IgD-negative memory B cell (primary cell): ENCODE results near the gene GALR2. TPM values are rescaled to one million over a fixed set of nuclear protein-coding genes. Genes with fewer than 3 reads are reported as not detected.

Experiments used
- H3K27ac Mint-ChIP-seq, 3 donors: one replicate each; pipeline ENCODE4 v1.8.0; 2020 to 2022; ENCODE audit warnings: mild to moderate bottlenecking in 3 of 3, mixed read lengths in 3 of 3, moderate library complexity in 1 of 3
- H3K27me3 Mint-ChIP-seq: one replicate; pipeline ENCODE4 v1.8.0; 2021; ENCODE audit warnings: mixed read lengths
- H3K36me3 Mint-ChIP-seq: one replicate; pipeline ENCODE4 v1.8.0; 2020; ENCODE audit warnings: mild to moderate bottlenecking, mixed read lengths
- H3K4me1 Mint-ChIP-seq, 3 donors: one replicate each; pipeline ENCODE4 v1.8.0; 2020 to 2022; ENCODE audit warnings: mixed read lengths in 3 of 3, mild to moderate bottlenecking in 1 of 3
- H3K4me3 Mint-ChIP-seq, 4 donors: one replicate each; pipeline ENCODE4 v1.8.0; 2020 to 2022; ENCODE audit warnings: mild to moderate bottlenecking in 4 of 4, mixed read lengths in 4 of 4, moderate library complexity in 3 of 4
- H3K9me3 Mint-ChIP-seq, 3 donors: one replicate each; pipeline ENCODE4 v1.8.0; 2020 to 2021; ENCODE audit warnings: mixed read lengths in 3 of 3, mild to moderate bottlenecking in 1 of 3
- polyA plus RNA-seq: library from polyadenylated mRNA; unstranded; fragments of 300-500 nt; fragmentation: Illumina TruSeq; gene quantifications from one replicate; pipeline ENCODE4 v1.2.3, GENCODE V29; 2021

Gene GALR2
- polyA plus RNA-seq, 1 donor from 2014 or later: 0.21 TPM

GRCh38 chr17:76091526-76092286 lies 17.1 kb downstream of the GALR2 start:
- Mint-ChIP-seq H3K4me1 (no peaks in the 10 kb centered on the region), H3K9me3 (no peaks in the 10 kb centered on the region), H3K27ac (no peak overlapping the region), H3K27me3 (no peaks in the 10 kb centered on the region), H3K4me3 (peak overlapping the region in 1 of 4 donors; percentile 28), H3K36me3 (peaks cover 6% of the 10 kb centered on the region)

DNA sequence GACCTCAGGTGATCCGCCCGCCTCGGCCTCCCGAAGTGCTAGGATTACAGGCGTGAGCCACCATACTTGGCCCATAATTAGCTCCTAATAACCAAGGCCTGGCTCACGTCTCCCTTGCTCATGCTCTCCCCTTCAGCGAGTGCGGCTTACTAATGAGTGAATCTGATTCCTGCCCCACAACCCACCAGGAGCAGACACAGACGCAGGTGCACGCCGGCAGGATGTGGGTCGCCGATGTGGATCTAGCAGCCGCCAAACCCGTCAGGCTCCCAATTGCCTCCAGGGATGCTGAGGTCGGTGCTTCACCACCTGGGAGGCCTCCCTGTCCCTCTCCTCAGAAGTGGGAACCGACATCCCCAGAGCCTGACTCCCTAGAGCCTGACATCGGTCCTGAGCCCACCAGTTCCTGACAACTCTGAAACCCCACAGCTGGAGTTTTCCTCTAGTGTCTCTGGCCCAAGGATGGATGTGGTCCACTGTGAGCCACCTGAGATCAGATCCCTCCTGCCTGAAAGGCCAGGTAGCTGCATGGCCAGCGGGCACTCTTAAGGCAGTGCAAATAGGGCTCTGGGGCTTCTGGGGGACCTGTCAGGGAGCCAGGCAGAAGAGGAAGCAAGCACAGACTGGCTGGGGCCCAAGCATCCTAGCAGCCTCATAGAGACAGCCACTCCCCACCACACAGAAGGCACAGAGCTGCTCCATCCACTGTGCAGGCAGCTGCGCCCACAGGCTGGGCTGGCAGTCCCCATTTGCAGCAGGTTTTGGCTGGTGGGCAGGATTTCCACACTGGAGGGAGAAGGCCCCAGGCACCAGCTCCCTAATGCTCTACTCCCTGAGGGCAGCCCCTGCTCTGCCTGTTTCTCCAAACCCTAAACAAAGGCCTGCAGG lies 18.2 kb downstream of the GALR2 start:
- no peak overlapping the region for H3K27ac Mint-ChIP-seq
- H3K36me3 Mint-ChIP-seq: peaks cover 8% of the 10 kb centered on the region

DNA sequence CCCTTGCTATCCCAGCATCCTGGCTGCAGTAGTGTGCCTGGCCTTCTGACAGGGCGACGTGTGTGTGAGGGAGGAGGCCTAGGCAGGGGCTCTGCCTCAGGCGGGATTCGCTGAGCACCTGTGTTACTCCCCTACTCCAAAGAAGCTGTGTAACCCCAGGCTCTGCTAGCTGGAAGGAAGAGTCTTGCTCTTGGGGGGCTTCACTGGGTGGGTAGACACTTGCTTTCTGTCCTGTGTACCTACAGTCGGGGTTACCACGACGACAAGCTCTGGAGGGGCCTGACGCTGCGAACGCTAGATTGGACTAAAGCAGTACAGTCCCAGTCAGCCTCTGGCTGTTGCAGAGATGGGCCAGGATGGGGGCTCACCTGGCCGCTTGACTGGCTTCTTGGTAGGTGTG lies 19.5 kb downstream of the GALR2 start:
- Mint-ChIP-seq H3K36me3 (peaks cover 8% of the 10 kb centered on the region), H3K4me1 (no peaks in the 10 kb centered on the region), H3K4me3 (no peak overlapping the region), H3K9me3 (no peaks in the 10 kb centered on the region), H3K27me3 (no peaks in the 10 kb centered on the region), H3K27ac (no peak overlapping the region)

More for the DNA sequence above, 18.2 kb downstream of the GALR2 start:
- Mint-ChIP-seq H3K27me3 (no peaks in the 10 kb centered on the region), H3K4me1 (no peaks in the 10 kb centered on the region), H3K4me3 (peak overlapping the region in 1 of 4 donors; percentile 12), H3K9me3 (no peaks in the 10 kb centered on the region)

- peaks cover 14% of the 10 kb centered on the region for H3K36me3 Mint-ChIP-seq
- no peak overlapping the region for H3K4me3 Mint-ChIP-seq
- H3K9me3 Mint-ChIP-seq: no peaks in the 10 kb centered on the region
- peaks cover 0 to 2% (median 2%) of the 10 kb centered on the region in 3 donors for H3K4me1 Mint-ChIP-seq
- no peaks in the 10 kb centered on the region for H3K27me3 Mint-ChIP-seq
- H3K27ac Mint-ChIP-seq: no peak overlapping the region
Measured at GRCh38 chr17:76095943-76096342, 21.4 kb downstream of the GALR2 start.

- Mint-ChIP-seq H3K27ac (no peak overlapping the region), H3K4me1 (peaks cover 2 to 12% (median 9%) of the 10 kb centered on the region in 3 donors), H3K4me3 (no peak overlapping the region), H3K36me3 (peaks cover 16% of the 10 kb centered on the region), H3K27me3 (no peaks in the 10 kb centered on the region), H3K9me3 (no peaks in the 10 kb centered on the region)
Measured at GRCh38 chr17:76097716-76098295, 23.2 kb downstream of the GALR2 start.

DNA sequence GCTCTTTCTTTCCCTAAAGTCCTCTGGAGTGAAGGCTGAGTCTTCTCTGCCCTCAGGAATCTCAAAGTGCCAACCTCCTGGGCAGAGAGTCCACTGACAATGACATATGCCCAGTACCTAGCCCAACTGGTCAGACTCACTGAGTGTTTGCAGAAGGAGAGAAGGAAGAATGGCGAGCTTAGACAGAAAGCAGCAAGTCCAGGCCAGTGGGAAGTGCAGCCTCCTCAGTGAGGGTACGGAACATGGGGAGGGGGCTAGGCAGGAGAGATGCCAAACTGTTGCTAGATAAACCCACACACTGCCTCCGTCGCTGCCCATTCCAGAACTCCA lies 28.3 kb downstream of the GALR2 start:
- Mint-ChIP-seq H3K36me3 (peaks cover 11% of the 10 kb centered on the region), H3K9me3 (no peaks in the 10 kb centered on the region), H3K27ac (peak overlapping the region; percentile 85 to 93 (median 91)), H3K4me1 (peaks cover 13 to 20% (median 18%) of the 10 kb centered on the region in 3 donors), H3K27me3 (no peaks in the 10 kb centered on the region), H3K4me3 (peak overlapping the region; percentile 95 to 99 (median 96))

- H3K4me1 Mint-ChIP-seq: peaks cover 13 to 20% (median 18%) of the 10 kb centered on the region in 3 donors
- H3K27ac Mint-ChIP-seq: peak within 1 kb of the TSS; percentile 85 to 93 (median 91)
- no peaks in the 10 kb centered on the region for H3K27me3 Mint-ChIP-seq
- H3K36me3 Mint-ChIP-seq: peaks cover 11% of the 10 kb centered on the region
- H3K9me3 Mint-ChIP-seq: no peaks in the 10 kb centered on the region
- peak within 1 kb of the TSS; percentile 95 to 99 (median 96) for H3K4me3 Mint-ChIP-seq
Measured at GRCh38 chr17:76103274-76104139, 28.9 kb downstream of the GALR2 start, which contains the start of gene EXOC7. Gene EXOC7, minus strand, starts transcription at chr17:76103787. Its CDS starts 95 bp downstream, at chr17:76103692.

GRCh38 chr17:76104140-76104895 lies 29.7 kb downstream of the GALR2 start:
- no peaks in the 10 kb centered on the region for H3K9me3 Mint-ChIP-seq
- H3K4me1 Mint-ChIP-seq: peaks cover 13 to 20% (median 18%) of the 10 kb centered on the region in 3 donors
- no peaks in the 10 kb centered on the region for H3K27me3 Mint-ChIP-seq
- H3K36me3 Mint-ChIP-seq: peaks cover 9% of the 10 kb centered on the region
- H3K4me3 Mint-ChIP-seq: peak overlapping the region; percentile 95 to 99 (median 96)
- peak overlapping the region; percentile 85 to 93 (median 91) for H3K27ac Mint-ChIP-seq

DNA sequence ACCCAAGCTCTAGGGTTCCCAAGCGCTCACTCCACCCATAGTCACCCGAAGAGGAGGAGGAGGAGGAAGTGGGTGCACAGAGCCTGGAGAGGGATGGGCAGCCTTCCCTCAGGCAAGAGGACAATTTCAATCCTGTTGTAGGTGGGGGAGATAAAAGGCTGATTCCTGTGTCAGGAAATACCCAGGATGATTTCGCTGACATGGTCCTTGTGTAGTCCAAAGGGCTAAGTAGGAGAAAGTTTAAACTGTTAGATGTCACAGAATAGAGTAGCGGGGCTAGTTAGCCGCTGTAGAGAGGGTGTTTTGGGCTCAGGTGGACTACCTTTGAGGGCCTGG lies 30.3 kb downstream of the GALR2 start:
- Mint-ChIP-seq H3K36me3 (peaks cover 5% of the 10 kb centered on the region), H3K27me3 (no peaks in the 10 kb centered on the region), H3K4me3 (peak overlapping the region in 3 of 4 donors; percentile 26 to 95 (median 60)), H3K27ac (peak overlapping the region in 2 of 3 donors; percentile 53 to 83), H3K9me3 (no peaks in the 10 kb centered on the region), H3K4me1 (peaks cover 13 to 20% (median 18%) of the 10 kb centered on the region in 3 donors)

- Mint-ChIP-seq H3K9me3 (no peaks in the 10 kb centered on the region), H3K27me3 (no peaks in the 10 kb centered on the region), H3K36me3 (peaks cover 2% of the 10 kb centered on the region), H3K4me1 (peaks cover 11 to 16% (median 15%) of the 10 kb centered on the region in 3 donors), H3K27ac (no peak overlapping the region), H3K4me3 (no peak overlapping the region)
Measured at GRCh38 chr17:76106703-76107102, 32.1 kb downstream of the GALR2 start.

DNA sequence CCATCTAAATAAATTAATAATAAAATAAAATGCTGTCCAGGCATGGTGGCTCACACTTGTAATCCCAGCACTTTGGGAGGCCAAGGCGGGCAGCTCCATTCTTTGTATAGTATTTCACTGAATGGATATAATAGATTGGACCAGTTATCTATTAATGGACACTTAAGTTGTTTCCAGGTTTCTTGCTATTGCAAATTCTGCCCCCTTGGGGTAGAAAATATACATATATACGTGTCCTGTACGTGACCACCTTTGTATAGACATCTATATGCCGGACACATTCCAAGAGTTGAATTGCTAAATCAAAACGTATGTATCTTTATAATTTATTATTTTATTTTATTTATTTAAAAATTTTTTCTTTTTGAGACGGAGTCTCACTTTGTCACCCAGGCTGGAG lies 32.9 kb downstream of the GALR2 start:
- Mint-ChIP-seq H3K27me3 (no peaks in the 10 kb centered on the region), H3K4me1 (peaks cover 11 to 12% (median 11%) of the 10 kb centered on the region in 3 donors), H3K4me3 (no peak overlapping the region), H3K36me3 (peaks cover 2% of the 10 kb centered on the region), H3K9me3 (no peaks in the 10 kb centered on the region), H3K27ac (no peak overlapping the region)

- no peak overlapping the region for H3K27ac Mint-ChIP-seq
- H3K36me3 Mint-ChIP-seq: no peaks in the 10 kb centered on the region
- no peak overlapping the region for H3K4me3 Mint-ChIP-seq
- no peaks in the 10 kb centered on the region for H3K4me1 Mint-ChIP-seq
- H3K9me3 Mint-ChIP-seq: peaks cover 0 to 3% (median 0%) of the 10 kb centered on the region in 3 donors
- H3K27me3 Mint-ChIP-seq: peaks cover 3% of the 10 kb centered on the region
Measured at GRCh38 chr17:76111956-76112355, 37.4 kb downstream of the GALR2 start.

DNA sequence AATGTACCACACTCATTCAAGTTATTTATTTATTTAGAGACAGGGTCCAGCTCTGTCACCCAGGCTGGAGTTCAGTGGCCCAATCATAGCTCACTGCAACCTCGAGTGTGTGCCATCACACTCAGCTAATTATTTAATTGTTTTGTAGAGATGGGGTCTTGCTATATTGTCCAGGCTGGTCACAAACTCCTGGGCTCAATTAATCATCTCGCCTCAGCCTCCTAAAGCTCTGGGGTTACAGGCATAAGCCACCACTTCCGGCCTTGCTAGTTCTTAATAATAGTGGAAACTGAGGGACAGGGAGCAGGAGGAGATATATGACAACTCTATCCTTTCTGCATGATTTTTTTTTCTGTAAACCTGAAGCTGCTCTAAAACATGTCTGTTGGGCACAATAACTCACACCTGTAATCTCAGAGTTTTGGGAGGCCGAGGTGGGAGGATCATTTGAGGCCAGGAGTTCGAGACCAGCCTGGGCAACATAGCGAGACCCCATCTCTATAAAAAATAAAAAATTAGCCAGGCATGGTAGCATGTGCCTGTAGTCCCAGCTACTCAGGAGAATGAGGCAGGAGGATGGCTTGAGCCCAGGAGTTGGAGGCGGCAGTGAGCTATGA lies 40.7 kb downstream of the GALR2 start:
- H3K36me3 Mint-ChIP-seq: no peaks in the 10 kb centered on the region

More for the DNA sequence above, 40.7 kb downstream of the GALR2 start:
- Mint-ChIP-seq H3K9me3 (peaks cover 0 to 3% (median 0%) of the 10 kb centered on the region in 3 donors), H3K27ac (no peak overlapping the region), H3K4me1 (no peaks in the 10 kb centered on the region), H3K4me3 (no peak overlapping the region), H3K27me3 (peaks cover 3% of the 10 kb centered on the region)
